K562 (cell line): ENCODE data around the gene KIF1A.

Source experiments
- BHLHE40 ChIP-seq: IDR thresholded peaks from 2 replicates; pipeline ENCODE4 v1.6.1; 2011; ENCODE audit warnings: low read length, improper control_type of control experiment
- TF ChIP-seq, protein P1 (sequence below): fragments of 250-450 bp; sonication (Bioruptor Pico); IDR thresholded peaks from 2 replicates; pipeline ENCODE4 v1.4.0; 2020; ENCODE audit warnings: mild to moderate bottlenecking, moderate library complexity

DNA sequence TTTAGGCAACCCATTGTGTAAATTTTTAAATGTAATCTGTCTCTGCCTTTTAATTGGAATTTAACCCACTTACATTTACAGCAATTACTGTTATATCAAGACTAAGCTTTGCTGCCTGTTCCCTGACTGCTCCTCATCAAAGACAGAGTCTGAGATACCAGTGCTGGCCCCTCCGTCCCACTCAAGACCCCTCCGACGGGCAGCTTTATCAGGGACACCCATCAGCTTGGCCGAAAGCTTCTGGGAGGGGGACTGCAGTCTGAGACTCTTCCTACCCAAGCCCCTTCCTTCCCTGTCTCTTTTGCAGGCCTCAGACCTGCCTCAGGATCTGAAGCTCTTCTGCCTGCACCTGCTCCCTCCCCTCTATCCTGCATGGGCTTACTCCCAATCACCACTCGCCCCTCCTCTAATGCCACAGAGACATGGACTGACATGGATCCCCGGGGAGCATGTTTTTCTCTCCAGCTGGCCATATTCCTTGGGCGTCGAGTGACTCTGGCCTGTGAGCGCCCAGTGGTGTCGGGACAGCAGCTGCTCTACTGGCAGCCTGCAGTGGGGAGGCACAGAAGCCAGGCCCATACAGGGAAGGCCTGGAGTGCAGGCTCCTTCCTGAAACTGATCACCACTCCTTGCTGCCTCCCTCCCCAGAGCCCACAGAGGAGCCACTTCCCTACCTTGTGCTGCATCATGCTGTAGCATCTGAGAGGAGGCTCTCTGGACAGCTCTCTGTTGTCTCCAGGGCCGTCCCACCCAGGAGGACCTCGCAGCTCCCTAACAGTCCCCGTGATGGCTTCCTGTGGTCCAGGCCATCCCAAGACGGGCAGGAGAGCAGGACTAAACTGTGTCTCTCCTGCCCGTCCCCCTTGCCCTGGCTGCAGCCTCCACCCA, 3.7 kb upstream of the KIF1A start:
- TF ChIP-seq, protein P1, sequence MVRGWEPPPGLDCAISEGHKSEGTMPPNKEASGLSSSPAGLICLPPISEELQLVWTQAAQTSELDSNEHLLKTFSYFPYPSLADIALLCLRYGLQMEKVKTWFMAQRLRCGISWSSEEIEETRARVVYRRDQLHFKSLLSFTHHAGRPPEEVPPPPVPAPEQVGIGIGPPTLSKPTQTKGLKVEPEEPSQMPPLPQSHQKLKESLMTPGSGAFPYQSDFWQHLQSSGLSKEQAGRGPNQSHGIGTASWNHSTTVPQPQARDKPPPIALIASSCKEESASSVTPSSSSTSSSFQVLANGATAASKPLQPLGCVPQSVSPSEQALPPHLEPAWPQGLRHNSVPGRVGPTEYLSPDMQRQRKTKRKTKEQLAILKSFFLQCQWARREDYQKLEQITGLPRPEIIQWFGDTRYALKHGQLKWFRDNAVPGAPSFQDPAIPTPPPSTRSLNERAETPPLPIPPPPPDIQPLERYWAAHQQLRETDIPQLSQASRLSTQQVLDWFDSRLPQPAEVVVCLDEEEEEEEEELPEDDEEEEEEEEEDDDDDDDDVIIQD (CRISPR knock-in tag), result no peak
- no peak for TF ChIP-seq BHLHE40
